Uterus (tissue), 2 donors: Measurements from ENCODE around the gene NAT10.

ENCODE experiments used
- CTCF ChIP-seq, 4 experiments: fragments of 200-600 bp in 2 of 4; fragments of 450-650 bp in 2 of 4; sonication (generic) in 2 of 4; IDR thresholded peaks; one replicate each; pipeline ENCODE4 v1.5.1; 2016 to 2019; ENCODE audit warnings: antibody characterized with exemption in 4 of 4, mild to moderate bottlenecking in 2 of 4, moderate library complexity in 1 of 4
- POLR2A ChIP-seq, 2 donors: fragments of 450-650 bp; IDR thresholded peaks; one replicate each; pipeline ENCODE4 v1.6.1; 2016; ENCODE audit warnings: antibody characterized with exemption in 2 of 2, mild to moderate bottlenecking in 1 of 2, moderate library complexity in 1 of 2

GRCh38 chr11:34165786-34166555 is 60.5 kb downstream of the NAT10 start:
- no peak for TF ChIP-seq CTCF (IDR thresholded peaks at IDR 0.05)
- no peak for TF ChIP-seq POLR2A (IDR thresholded peaks at IDR 0.05)
